ENCODE data around the gene STK40. TPM values are rescaled to one million over a fixed set of nuclear protein-coding genes. Genes with fewer than 3 reads are reported as not detected.

The STK40 gene
- total RNA-seq, 1 donor = 32.0 TPM

Small RNA genes lying within 50 kb of the gene (small RNA-seq; reads per million reads assigned to genes)
- gene RNU4-27P (not detected), gene SNORA63C (1.7 reads per million, percentile 60 among the genes with 10 or more reads in this experiment)

Other genes starting within 250 kb of the STK40 start
- 40.1 TPM for gene TRAPPC3, start 236.4 kb downstream of the STK40 start, total RNA-seq
- 105 TPM for gene MAP7D1, start 229.8 kb downstream of the STK40 start, total RNA-seq
- gene THRAP3, start 161.5 kb downstream of the STK40 start, total RNA-seq = 42.8 TPM
- 7.5 TPM for gene SH3D21, start 79.6 kb downstream of the STK40 start, total RNA-seq
- 143 TPM for gene EVA1B, start 62.3 kb downstream of the STK40 start, total RNA-seq
- 16.7 TPM for gene LSM10, start 12.0 kb upstream of the STK40 start, total RNA-seq
- 3.2 TPM for gene OSCP1, start 64.5 kb upstream of the STK40 start, total RNA-seq
- 23.7 TPM for gene MRPS15, start 78.5 kb upstream of the STK40 start, total RNA-seq
- 166 TPM for gene CSF3R, start 97.0 kb upstream of the STK40 start, total RNA-seq